ENCODE data around the gene GLRX2.
"Not testable (repeated sequence)": the region's sequence is repeated elsewhere in the genome, so short reads cannot be mapped to it uniquely, and the experiment has no call there.

GLRX2 gene

GRCh38 chr1:193066606-193067005 is 38.6 kb downstream of the GLRX2 start:
- no peak for DNase-seq (ENCODE audit: low read depth, low spot score)

GRCh38 chr1:193065954-193066353 is 39.3 kb downstream of the GLRX2 start:
- DNase-seq (ENCODE audit: low read depth, low spot score), result no peak

- DNase-seq (ENCODE audit: low read depth, low spot score), result no peak
These were observed 42.3 kb downstream of the GLRX2 start for GRCh38 chr1:193062698-193063463.

- DNase-seq (ENCODE audit: low read depth, low spot score), result no peak
These were observed 44.3 kb downstream of the GLRX2 start for GRCh38 chr1:193060938-193061337.

GRCh38 chr1:193060406-193060805 is 44.8 kb downstream of the GLRX2 start:
- DNase-seq (ENCODE audit: low read depth, low spot score), result no peak

GRCh38 chr1:193060115-193060403 is 45.2 kb downstream of the GLRX2 start:
- DNase-seq (ENCODE audit: low read depth, low spot score), result no peak

- peak; percentile 87 for DNase-seq (ENCODE audit: low read depth, low spot score)
These were observed 45.7 kb downstream of the GLRX2 start, which contains the start of the genes RO60 and UCHL5 for GRCh38 chr1:193059282-193060114. TSS of gene RO60 (plus strand) at chr1:193059612. CDS start at chr1:193069055, 9,443 bp downstream. TSS of gene UCHL5 (minus strand) at chr1:193059360. CDS start at chr1:193059260, 100 bp downstream.

GRCh38 chr1:193058529-193059281 is 46.5 kb downstream of the GLRX2 start:
- DNase-seq (ENCODE audit: low read depth, low spot score), result peak; percentile 27

GRCh38 chr1:193054169-193054675 is 51.0 kb downstream of the GLRX2 start:
- DNase-seq (ENCODE audit: low read depth, low spot score), result no peak

- not testable (repeated sequence) for DNase-seq (ENCODE audit: low read depth, low spot score)
These were observed 56.3 kb downstream of the GLRX2 start for GRCh38 chr1:193048913-193049312.
